ENCODE data around the gene EPO.
"Not testable (repeated sequence)": the region's sequence is repeated elsewhere in the genome, so short reads cannot be mapped to it uniquely, and the experiment has no call there.

Gene EPO

GRCh38 chr7:100739934-100740333 lies 19.7 kb downstream of the EPO start:
- DNase-seq (ENCODE audit: low read depth) = no peak

DNA sequence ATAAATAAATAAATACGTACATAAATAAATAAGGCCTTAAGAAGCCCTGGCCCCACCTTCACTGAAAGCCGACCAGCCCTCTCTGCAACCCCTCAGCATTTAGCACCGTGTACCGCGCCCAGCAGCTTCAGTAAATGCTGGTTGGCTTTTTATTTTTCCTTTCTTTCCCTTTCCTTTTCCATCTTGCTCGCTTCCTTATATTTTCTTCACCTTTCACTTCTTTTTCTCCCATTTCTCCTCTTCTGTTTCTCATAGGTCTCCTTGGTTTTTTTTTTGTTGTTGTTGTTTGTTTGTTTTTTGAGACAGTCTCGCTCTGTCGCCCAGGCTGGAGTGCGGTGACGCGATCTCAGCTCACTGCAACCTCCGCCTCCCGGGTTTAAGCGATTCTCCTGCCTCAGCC lies 24.3 kb downstream of the EPO start:
- no peak for DNase-seq (ENCODE audit: low read depth)

GRCh38 chr7:100745184-100745583 lies 24.9 kb downstream of the EPO start:
- peak; percentile 31 for DNase-seq (ENCODE audit: low read depth)

DNA sequence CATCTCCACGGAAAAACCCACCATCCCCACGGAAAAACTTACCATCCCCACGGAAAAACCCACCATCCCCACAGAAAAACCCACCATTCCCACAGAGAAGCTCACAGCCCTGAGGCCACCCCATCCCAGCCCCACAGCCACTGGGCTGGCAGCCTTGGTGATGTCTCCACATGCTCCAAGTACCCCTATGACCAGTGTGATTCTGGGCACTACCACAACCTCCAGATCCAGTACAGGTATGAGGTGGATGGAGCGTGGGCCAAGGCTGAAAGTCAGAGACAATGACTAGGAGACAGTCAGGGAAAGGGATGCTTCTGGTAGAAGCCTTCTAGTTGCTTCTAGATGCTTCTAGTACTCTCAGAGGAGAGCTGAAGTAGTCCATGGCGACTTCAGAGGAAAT lies 32.7 kb downstream of the EPO start:
- DNase-seq (ENCODE audit: low read depth) = no peak

- DNase-seq (ENCODE audit: low read depth) = peak; percentile 24
Measured at GRCh38 chr7:100753750-100754149, 33.5 kb downstream of the EPO start.

GRCh38 chr7:100759357-100760171 lies 39.3 kb downstream of the EPO start:
- no peak for DNase-seq (ENCODE audit: low read depth)

DNA sequence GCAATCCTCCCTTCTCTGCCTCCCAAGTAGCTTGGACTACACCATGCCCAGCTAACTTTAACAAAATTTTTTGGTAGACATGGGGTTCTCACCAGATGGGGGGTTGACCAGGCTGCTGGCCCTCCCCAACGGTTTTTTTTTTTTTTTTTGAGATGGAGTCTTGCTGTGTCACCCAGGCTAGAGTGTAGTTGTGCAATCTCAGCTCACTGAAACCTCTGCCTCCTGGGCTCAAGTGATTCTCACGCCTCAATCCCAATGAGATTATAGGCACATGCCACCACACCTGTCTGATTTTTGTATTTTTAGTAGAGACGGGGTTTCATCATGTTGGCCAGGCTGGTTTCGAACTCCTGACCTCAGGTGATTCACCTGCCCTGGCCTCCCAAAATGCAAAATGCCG lies 42.6 kb downstream of the EPO start:
- not testable (repeated sequence) for DNase-seq (ENCODE audit: low read depth)

GRCh38 chr7:100763556-100764140 lies 43.4 kb downstream of the EPO start:
- no peak for DNase-seq (ENCODE audit: low read depth)

- DNase-seq (ENCODE audit: low read depth) = no peak
Measured at GRCh38 chr7:100764841-100765240, 44.6 kb downstream of the EPO start.

- no peak for DNase-seq (ENCODE audit: low read depth)
Measured at GRCh38 chr7:100765250-100765649, 45.0 kb downstream of the EPO start.

GRCh38 chr7:100768784-100769183 lies 48.5 kb downstream of the EPO start:
- DNase-seq (ENCODE audit: low read depth) = no peak

Data from stromal cell of bone marrow (primary cell).